Erythroblast (primary cell): ENCODE results near the gene SNCAIP.

ENCODE experiments used
- GATA1 ChIP-seq: IDR thresholded peaks from 2 replicates; pipeline ENCODE4 v1.6.1; 2011; ENCODE audit warnings: low read depth, mild to moderate bottlenecking, control low read depth, low read length, moderate library complexity
- POLR2A ChIP-seq: IDR thresholded peaks from 2 replicates; pipeline ENCODE4 v1.6.1; 2011; ENCODE audit warnings: mild to moderate bottlenecking, low read length

DNA sequence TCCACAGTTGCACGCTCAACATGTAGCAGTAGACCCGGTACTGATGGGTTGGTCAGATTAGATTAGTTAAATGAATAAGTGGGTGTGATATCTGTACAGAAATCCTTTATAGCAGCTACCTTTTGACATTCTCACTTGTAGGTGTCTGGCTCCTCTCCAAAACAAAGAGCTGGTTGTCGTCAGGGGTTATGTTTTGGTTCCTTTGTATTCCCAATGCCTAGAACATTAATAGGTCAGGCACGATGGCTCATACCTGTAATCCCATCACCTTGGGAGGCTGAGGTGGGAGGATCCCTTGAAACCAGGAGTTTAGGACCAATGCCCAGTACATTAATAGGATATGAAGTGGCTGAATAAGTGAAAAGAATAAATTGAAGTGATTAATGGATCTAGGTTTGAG is 182.1 kb downstream of the SNCAIP start:
- TF ChIP-seq POLR2A = no peak
- no peak for TF ChIP-seq GATA1
